Measurements from ENCODE around the gene RGS3. TPM values are rescaled to one million over a fixed set of nuclear protein-coding genes. Genes with fewer than 3 reads are reported as not detected.
"Not testable (repeated sequence)": the region's sequence is repeated elsewhere in the genome, so short reads cannot be mapped to it uniquely, and the experiment has no call there.

The RGS3 gene
- total RNA-seq, 1 donor from 2014 or later: 12.8 TPM

- DNase-seq: peak; percentile 31
Observed at GRCh38 chr9:113548221-113549041, 84.9 kb downstream of the RGS3 start.

DNA sequence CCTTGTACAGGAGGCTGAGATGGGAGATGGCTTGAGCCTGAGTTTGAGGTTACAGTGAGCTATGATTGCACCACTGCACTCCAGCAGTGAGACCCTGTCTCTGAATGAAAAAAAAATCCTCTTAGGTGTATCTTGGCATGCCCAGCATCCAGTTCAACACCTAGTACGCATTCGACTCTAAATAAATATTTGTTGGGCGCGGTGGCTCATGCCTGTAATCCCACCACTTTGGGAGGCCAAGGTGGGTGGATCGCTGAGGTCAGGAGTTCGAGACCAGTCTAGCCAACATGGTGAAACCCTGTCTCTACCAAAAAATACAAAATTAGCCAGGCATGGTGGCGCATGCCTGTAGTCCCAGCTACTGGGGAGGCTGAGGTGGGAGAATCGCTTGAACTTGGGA is 86.4 kb downstream of the RGS3 start:
- not testable (repeated sequence) for DNase-seq

DNA sequence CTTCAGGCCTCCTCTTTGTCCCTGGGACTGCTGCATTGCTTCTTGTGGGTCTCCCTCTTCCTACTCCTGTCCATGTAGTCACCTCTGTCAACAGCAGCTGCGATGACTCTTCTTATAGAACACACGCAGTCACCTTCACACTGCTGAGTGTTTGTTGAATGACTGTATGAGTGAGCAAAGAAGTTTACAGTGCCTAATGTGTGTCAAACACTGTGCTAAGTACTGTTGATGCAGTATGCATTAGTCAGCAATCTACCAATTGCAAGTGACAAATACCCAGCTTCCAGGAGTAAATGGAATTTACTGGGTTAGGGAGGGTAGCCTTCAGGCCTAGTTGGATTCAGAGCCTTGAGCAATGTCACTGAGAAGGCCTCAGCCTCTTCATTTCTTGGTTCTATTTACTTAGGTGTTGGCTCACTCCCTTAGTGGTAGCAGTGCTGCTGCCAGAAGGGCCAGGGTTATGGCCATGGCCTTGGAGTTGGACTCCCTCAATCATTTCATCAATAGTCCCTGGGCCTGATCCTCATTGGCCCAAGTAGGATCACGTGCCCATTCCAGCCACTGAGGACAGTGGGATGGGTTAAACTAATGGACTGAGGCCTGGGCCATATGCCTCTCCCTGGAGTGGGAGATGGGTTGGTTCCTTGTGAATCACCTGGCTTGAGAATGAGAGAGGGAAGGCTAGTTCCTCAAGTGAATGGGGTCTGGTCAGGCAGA is 93.5 kb downstream of the RGS3 start:
- DNase-seq: no peak

GRCh38 chr9:113558632-113559502 is 95.3 kb downstream of the RGS3 start:
- DNase-seq: no peak

DNA sequence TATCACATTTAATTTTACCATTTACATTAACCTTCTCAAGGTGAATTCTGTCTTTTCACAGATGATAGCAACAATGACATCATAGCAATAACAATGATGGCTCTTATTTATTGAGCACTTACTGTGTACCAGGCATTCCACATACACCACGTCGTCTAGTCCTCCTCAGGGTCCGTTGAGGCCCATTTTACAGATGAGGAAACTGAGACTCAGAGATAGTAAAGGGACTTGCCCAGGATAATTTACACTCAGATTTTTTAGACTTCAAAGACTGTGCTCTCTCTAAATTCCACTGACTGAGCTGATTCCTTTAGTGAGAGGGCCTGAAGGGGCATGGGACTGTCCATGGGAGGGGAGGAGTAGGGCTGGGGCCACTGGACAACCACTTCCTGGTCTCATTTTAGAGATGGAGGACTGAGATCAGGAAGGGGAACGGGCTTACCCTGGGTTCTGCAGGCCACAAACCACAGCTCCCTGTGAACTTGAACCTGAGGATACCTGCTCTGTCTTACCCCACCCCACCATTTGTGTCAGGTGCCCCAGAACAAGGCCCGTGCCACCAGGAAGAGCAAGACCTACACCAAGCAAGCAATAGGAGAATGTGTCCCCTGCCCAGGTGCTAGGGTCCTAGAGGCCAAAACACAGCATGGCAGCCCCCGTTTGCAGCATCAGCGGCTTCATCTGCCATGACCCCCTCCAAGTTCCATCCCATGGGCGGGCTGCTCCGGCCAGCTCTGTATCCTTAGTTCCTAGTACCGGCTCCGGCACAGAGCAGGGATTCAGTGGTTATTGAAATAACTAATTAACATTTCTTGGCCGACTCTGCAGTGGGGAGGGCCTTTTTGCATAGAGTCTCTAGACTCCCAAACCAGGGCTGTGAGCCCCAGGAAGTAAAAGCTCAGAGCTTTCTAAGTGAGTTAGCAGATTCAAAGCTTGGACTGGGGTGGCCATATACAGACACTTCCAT is 96.6 kb downstream of the RGS3 start:
- DNase-seq: no peak

GRCh38 chr9:113562653-113563381 is 99.3 kb downstream of the RGS3 start:
- DNase-seq: no peak

GRCh38 chr9:113563826-113564497 is 100.4 kb downstream of the RGS3 start:
- DNase-seq: no peak

DNA sequence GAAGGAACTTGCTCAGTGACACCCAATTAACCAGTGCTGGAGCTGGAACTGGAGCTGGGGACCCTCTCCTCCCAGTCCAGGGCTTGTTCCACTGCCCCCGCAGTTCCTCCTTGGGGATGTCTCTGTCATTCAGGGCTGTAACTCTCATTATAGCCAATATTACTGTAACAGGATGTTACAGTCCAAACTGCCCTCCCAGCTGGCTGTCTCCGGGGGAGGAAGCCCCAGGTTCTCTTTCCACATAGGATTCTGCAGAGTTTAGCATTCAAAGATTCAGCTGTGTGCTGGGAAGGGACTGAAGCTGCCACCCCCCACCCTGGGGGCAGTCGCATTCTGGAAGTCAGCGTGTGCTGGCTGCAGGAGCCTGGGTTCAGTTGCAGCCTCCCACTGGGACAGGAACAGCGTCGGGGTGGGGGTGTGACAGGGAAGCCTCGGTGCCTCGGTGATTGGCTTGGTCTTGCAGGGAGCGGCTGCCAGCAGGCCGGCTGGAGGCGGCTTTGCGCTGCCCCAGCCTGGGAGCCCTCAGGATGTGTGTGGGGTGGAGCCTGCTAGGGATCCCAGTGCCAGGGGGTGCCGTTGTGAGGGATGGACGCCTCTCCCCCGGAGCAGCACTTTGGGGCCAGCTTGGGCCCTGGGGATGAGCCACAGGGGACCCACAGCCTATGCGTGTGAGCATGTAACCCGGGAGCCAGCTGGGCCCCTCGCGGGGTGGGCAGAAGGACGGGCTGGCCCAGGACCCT is 101.1 kb downstream of the RGS3 start:
- peak; percentile 46 for DNase-seq

DNA sequence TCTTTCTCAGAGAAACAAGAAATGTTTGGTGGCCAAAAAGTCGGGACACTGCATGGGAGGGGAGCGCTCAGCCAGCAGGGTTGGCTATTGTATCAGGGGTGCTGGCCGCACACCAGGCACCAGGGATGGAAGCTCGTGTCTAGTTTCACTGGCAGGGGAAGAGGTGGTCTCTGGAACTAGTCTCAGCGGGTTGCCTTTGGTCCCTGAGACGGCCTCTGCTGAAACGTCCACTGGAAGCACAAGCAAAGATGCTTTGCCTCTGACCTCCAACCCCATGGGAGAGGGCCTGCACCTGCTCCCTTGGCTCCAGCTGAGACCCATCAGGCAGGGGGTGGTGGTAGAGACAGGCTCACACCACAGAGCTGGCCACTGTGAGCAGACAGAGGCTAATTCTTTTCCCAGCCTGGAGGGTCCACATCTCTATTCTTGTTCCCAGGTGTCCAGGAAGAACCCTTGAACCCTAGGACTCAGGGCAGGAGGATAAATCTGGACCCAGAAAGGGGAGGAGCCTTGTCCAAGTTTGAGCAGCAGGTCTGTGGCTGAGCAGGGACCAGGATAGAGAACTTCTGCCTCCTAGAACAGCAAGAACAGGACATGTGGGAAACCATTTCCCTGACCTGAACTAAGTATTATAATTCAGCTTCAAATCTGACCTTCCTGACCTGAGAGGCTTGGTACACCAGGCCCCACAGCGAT is 102.6 kb downstream of the RGS3 start:
- DNase-seq: no peak

GRCh38 chr9:113566712-113567071 is 103.2 kb downstream of the RGS3 start:
- DNase-seq: no peak

DNA sequence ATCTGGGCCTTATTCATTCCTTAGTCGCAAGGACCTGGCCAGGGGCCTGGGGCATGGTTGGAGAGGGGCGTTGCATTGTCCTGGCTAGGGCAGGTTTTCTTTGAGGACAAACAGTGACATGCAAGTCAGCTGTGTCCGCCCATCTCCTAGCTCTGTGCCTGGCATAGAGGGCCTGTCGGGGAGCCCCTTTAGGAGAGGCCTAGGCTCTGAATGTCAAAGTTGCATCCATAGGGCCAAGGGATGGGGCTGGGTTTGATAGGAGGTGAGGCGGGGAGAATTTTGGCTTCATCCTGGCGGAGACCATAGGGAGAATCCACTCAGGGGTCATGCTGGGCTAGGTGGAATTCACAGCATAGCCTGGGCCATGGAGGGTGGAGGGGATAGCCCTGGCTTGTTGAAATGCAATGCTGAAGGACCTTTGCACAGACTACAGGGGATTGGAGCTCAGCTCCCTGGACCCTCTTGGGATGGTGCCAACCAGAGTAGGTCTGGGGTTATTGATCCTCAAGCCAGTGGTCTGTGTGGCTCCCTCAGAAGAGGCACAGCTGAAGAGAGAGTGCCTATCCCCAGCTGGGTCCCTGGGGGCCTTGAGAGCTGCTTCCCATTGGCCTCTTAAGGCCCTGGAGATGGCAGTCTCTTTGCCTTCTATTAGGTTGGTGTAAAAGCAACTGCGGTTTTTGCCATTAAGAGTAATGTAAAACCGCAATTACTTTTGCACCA is 104.0 kb downstream of the RGS3 start:
- no peak for DNase-seq

DNA sequence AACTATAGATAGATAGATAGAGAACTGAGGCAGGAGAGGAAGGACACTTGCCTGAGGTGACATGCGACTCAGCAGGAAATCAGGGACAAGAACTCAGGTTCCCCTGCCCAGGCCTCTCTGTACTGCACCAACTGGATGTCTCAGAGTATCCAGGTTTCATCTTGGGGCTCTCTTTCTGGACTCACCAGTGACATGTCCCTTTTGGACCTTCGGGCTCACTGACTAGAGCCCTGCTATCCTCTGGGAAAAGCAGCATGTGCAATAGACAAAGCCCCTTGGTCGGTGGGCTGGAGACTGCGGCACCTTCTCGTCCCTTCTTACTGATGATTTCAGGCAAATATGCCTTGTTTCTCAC is 104.5 kb downstream of the RGS3 start:
- no peak for DNase-seq

GRCh38 chr9:113568571-113569321 is 105.2 kb downstream of the RGS3 start:
- no peak for DNase-seq

DNA sequence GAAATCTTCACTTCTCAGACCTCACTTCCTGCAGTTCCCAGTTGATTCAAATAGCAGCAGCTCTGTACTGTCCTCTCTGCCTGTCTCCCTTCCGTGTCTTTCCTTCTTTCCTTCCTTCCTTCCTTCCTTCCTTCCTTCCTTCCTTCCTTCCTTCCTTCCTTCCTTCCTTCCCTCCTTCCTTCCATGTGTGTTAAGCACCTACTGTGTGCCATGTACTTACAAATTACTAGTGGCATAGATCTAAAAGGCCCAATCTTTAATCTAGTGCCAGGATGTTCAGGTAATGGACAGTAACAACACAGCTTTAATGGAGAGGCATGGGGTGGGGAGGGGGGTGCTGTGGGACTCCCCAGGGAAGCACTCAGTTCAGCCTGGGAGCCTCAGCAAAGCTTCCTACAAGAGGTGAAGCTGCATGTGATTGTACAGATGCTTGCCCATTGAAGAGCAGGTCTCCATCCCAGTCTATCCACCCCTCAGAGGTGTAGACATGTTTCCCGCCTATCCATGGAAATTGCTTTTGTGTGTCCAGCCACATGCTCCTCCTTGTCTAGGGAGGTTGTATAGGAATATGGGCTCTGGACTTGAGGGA is 106.0 kb downstream of the RGS3 start:
- no peak for DNase-seq

DNA sequence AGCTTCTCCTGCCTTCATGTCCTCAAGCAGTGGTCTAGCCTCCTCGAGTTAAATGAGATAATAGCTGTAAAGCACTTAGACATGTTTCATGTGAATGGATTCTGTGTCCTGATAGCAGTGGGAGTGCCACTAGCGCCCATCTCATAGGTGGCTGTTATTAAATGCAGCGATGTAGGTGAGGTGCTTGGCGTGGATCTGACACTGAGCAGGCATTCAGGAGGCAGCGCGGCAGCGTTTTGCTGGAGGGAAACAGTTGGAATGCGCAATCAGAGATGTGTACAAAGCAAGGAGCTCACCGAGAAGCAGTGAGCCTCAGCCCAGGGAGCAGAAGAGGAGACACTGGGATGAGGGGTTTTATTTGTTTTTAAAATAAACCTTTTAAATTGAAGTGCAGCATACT is 106.6 kb downstream of the RGS3 start:
- DNase-seq: no peak

GRCh38 chr9:113570749-113571711 is 107.5 kb downstream of the RGS3 start:
- no peak for DNase-seq

All from occipital lobe (tissue), 2 donors.